ENCODE results near the gene ANKFY1. TPM values are rescaled to one million over a fixed set of nuclear protein-coding genes. Genes with fewer than 3 reads are reported as not detected.

The ANKFY1 gene
- total RNA-seq, 5 donors from 2014 or later (not counting 1 experiment from before 2014, with no cell fraction given) = 58.0 to 69.6 (median 67.0) TPM

GRCh38 chr17:4215882-4216570, 47.8 kb downstream of the ANKFY1 start:
- peak overlapping the region; percentile 21 to 46 for H3K27ac Mint-ChIP-seq

GRCh38 chr17:4214157-4214556, 49.6 kb downstream of the ANKFY1 start:
- no peaks in the 10 kb centered on the region for H3K27me3 ChIP-seq (replicated peaks in 1 of 2; ENCODE audit: control insufficient read depth in 2 of 2, extremely low read depth in 1 of 2, insufficient read depth in 2 of 2, low read length in 1 of 2)
- no CpG with 5 or more reads among the region's 6 CpGs for WGBS (ENCODE audit: insufficient coverage)
- Mint-ChIP-seq H3K27ac (no peak overlapping the region), H3K4me1 (peaks cover 6 to 8% (median 7%) of the 10 kb centered on the region in 3 donors), H3K4me3 (no peak overlapping the region), H3K27me3 (no peaks in the 10 kb centered on the region), H3K36me3 (peaks cover 25% of the 10 kb centered on the region), H3K9me3 (no peaks in the 10 kb centered on the region)
- CTCF ChIA-PET = interaction anchor here in 1 of 2 donors (0.7 to 1.0 kb wide), 2 partner anchors 15 to 199 kb away, joined by 3 to 6 read pairs; no protein-coding TSS in a partner anchor
- peaks cover 0 to 4% of the 10 kb centered on the region in 2 experiments for H3K4me1 ChIP-seq (ENCODE audit: control insufficient read depth in 1 of 2, extremely low read depth in 1 of 2, insufficient read depth in 2 of 2, low read length in 2 of 2)
- POLR2A ChIA-PET = no interaction called here
- no peak overlapping the region for H3K4me3 ChIP-seq (ENCODE audit: control insufficient read depth in 1 of 2, extremely low read depth in 1 of 2, low read length in 1 of 2)
- DNase-seq (no peak), ATAC-seq (replicated peaks in 1 of 4) (no peak)
- no peaks in the 10 kb centered on the region for H3K9me3 ChIP-seq
- peaks cover 9 to 14% of the 10 kb centered on the region in 2 donors for H3K36me3 ChIP-seq (ENCODE audit: control insufficient read depth in 2 of 2, extremely low read depth in 1 of 2, insufficient read depth in 1 of 2, low read length in 1 of 2)
- H3K27ac ChIP-seq (ENCODE audit: low read length) = no peak overlapping the region

More at GRCh38 chr17:4215882-4216570, 47.8 kb downstream of the ANKFY1 start:
- peak in 1 of 35 experiments; percentile 8 for DNase-seq
- no peak for ATAC-seq (replicated peaks in 1 of 4)
- Mint-ChIP-seq H3K4me3 (no peak overlapping the region), H3K36me3 (peaks cover 17% of the 10 kb centered on the region), H3K4me1 (peaks cover 6 to 8% (median 7%) of the 10 kb centered on the region in 3 donors), H3K9me3 (no peaks in the 10 kb centered on the region), H3K27me3 (no peaks in the 10 kb centered on the region)
- ChIA-PET CTCF (interaction anchor here (0.5 to 2.8 kb wide), 16 partner anchors 8 to 205 kb away, joined by 3 to 27 read pairs (median 4); partner anchors contain the start of gene ANKFY1 (in 1 of the 2)), POLR2A (no interaction called here)
- H3K4me3 ChIP-seq (ENCODE audit: control insufficient read depth in 1 of 2, extremely low read depth in 1 of 2, low read length in 1 of 2) = no peak overlapping the region
- no peak overlapping the region for H3K27ac ChIP-seq (ENCODE audit: low read length)
- no peaks in the 10 kb centered on the region for H3K9me3 ChIP-seq
- 86% methylated on average over 1 of the region's 6 CpGs for WGBS (ENCODE audit: insufficient coverage)
- no peaks in the 10 kb centered on the region for H3K27me3 ChIP-seq (replicated peaks in 1 of 2; ENCODE audit: control insufficient read depth in 2 of 2, extremely low read depth in 1 of 2, insufficient read depth in 2 of 2, low read length in 1 of 2)
- peaks cover 0 to 4% of the 10 kb centered on the region in 2 experiments for H3K4me1 ChIP-seq (ENCODE audit: control insufficient read depth in 1 of 2, extremely low read depth in 1 of 2, insufficient read depth in 2 of 2, low read length in 2 of 2)
- H3K36me3 ChIP-seq (ENCODE audit: control insufficient read depth in 2 of 2, extremely low read depth in 1 of 2, insufficient read depth in 1 of 2, low read length in 1 of 2) = peaks cover 9 to 13% of the 10 kb centered on the region in 2 donors

GRCh38 chr17:4209611-4210010, 54.2 kb downstream of the ANKFY1 start:
- DNase-seq (no peak), ATAC-seq (replicated peaks in 1 of 4) (no peak)
- H3K36me3 ChIP-seq (ENCODE audit: control insufficient read depth in 2 of 2, extremely low read depth in 1 of 2, insufficient read depth in 1 of 2, low read length in 1 of 2) = peaks cover 17 to 42% of the 10 kb centered on the region in 2 donors
- Mint-ChIP-seq H3K9me3 (no peaks in the 10 kb centered on the region), H3K4me1 (peaks cover 6 to 9% (median 7%) of the 10 kb centered on the region in 3 donors), H3K27me3 (no peaks in the 10 kb centered on the region), H3K27ac (no peak overlapping the region), H3K4me3 (no peak overlapping the region), H3K36me3 (peaks cover 52% of the 10 kb centered on the region)
- H3K27me3 ChIP-seq (replicated peaks in 1 of 2; ENCODE audit: control insufficient read depth in 2 of 2, extremely low read depth in 1 of 2, insufficient read depth in 2 of 2, low read length in 1 of 2) = no peaks in the 10 kb centered on the region
- H3K4me1 ChIP-seq (ENCODE audit: control insufficient read depth in 1 of 2, extremely low read depth in 1 of 2, insufficient read depth in 2 of 2, low read length in 2 of 2) = peaks cover 0 to 7% of the 10 kb centered on the region in 2 experiments
- WGBS (ENCODE audit: insufficient coverage) = 100% methylated on average over 4 of the region's 7 CpGs
- H3K9me3 ChIP-seq = no peaks in the 10 kb centered on the region
- CTCF ChIA-PET = interaction anchor here in 1 of 2 donors (0.9 kb wide), 1 partner anchor 10 kb away, joined by 3 read pairs; no protein-coding TSS in a partner anchor
- no peak overlapping the region for H3K4me3 ChIP-seq (ENCODE audit: control insufficient read depth in 1 of 2, extremely low read depth in 1 of 2, low read length in 1 of 2)
- POLR2A ChIA-PET = no interaction called here
- no peak overlapping the region for H3K27ac ChIP-seq (ENCODE audit: low read length)

GRCh38 chr17:4208238-4208637, 55.5 kb downstream of the ANKFY1 start:
- no peak for DNase-seq
- POLR2A ChIA-PET = interaction anchor here in 1 of 2 donors (0.6 kb wide), 1 partner anchor 1513 kb away, joined by 4 read pairs; no protein-coding TSS in a partner anchor
- 100% methylated on average over 2 of the region's 4 CpGs for WGBS (ENCODE audit: insufficient coverage)

GRCh38 chr17:4206962-4207361, 56.8 kb downstream of the ANKFY1 start:
- Mint-ChIP-seq H3K27me3 (no peaks in the 10 kb centered on the region), H3K27ac (peak overlapping the region in 1 of 2 donors; percentile 67), H3K36me3 (peaks cover 51% of the 10 kb centered on the region), H3K4me3 (no peak overlapping the region), H3K4me1 (peaks cover 6 to 7% (median 7%) of the 10 kb centered on the region in 3 donors), H3K9me3 (no peaks in the 10 kb centered on the region)
- peaks cover 0 to 7% of the 10 kb centered on the region in 2 experiments for H3K4me1 ChIP-seq (ENCODE audit: control insufficient read depth in 1 of 2, extremely low read depth in 1 of 2, insufficient read depth in 2 of 2, low read length in 2 of 2)
- 20% methylated on average over 1 of the region's 10 CpGs for WGBS (ENCODE audit: insufficient coverage)
- no peaks in the 10 kb centered on the region for H3K9me3 ChIP-seq
- CTCF ChIA-PET = no interaction called here
- POLR2A ChIA-PET = interaction anchor here in 1 of 2 donors (0.7 kb wide), 1 partner anchor 63 kb away, joined by 3 read pairs; no protein-coding TSS in a partner anchor
- ATAC-seq (replicated peaks in 1 of 4) (no peak), DNase-seq (peak in 1 of 35 experiments; percentile 4)
- H3K27me3 ChIP-seq (replicated peaks in 1 of 2; ENCODE audit: control insufficient read depth in 2 of 2, extremely low read depth in 1 of 2, insufficient read depth in 2 of 2, low read length in 1 of 2) = no peaks in the 10 kb centered on the region
- H3K27ac ChIP-seq (ENCODE audit: low read length) = no peak overlapping the region
- peaks cover 8 to 53% of the 10 kb centered on the region in 2 donors for H3K36me3 ChIP-seq (ENCODE audit: control insufficient read depth in 2 of 2, extremely low read depth in 1 of 2, insufficient read depth in 1 of 2, low read length in 1 of 2)
- H3K4me3 ChIP-seq (ENCODE audit: control insufficient read depth in 1 of 2, extremely low read depth in 1 of 2, low read length in 1 of 2) = no peak overlapping the region

More at GRCh38 chr17:4208238-4208637, 55.5 kb downstream of the ANKFY1 start:
- ATAC-seq (replicated peaks in 1 of 4) = no peak
- H3K27ac ChIP-seq (ENCODE audit: low read length) = no peak overlapping the region
- CTCF ChIA-PET = no interaction called here
- Mint-ChIP-seq H3K9me3 (no peaks in the 10 kb centered on the region), H3K36me3 (peaks cover 54% of the 10 kb centered on the region), H3K4me1 (peaks cover 6 to 9% (median 7%) of the 10 kb centered on the region in 3 donors), H3K4me3 (no peak overlapping the region), H3K27me3 (no peaks in the 10 kb centered on the region), H3K27ac (no peak overlapping the region)
- H3K36me3 ChIP-seq (ENCODE audit: control insufficient read depth in 2 of 2, extremely low read depth in 1 of 2, insufficient read depth in 1 of 2, low read length in 1 of 2) = peaks cover 16 to 50% of the 10 kb centered on the region in 2 donors
- H3K4me1 ChIP-seq (ENCODE audit: control insufficient read depth in 1 of 2, extremely low read depth in 1 of 2, insufficient read depth in 2 of 2, low read length in 2 of 2) = peaks cover 0 to 7% of the 10 kb centered on the region in 2 experiments
- no peaks in the 10 kb centered on the region for H3K27me3 ChIP-seq (replicated peaks in 1 of 2; ENCODE audit: control insufficient read depth in 2 of 2, extremely low read depth in 1 of 2, insufficient read depth in 2 of 2, low read length in 1 of 2)
- no peak overlapping the region for H3K4me3 ChIP-seq (ENCODE audit: control insufficient read depth in 1 of 2, extremely low read depth in 1 of 2, low read length in 1 of 2)
- no peaks in the 10 kb centered on the region for H3K9me3 ChIP-seq

- no peak overlapping the region for H3K27ac Mint-ChIP-seq
- Histone ChIP-seq H3K27ac (ENCODE audit: low read length) (no peak overlapping the region), H3K4me3 (ENCODE audit: control insufficient read depth in 1 of 2, extremely low read depth in 1 of 2, low read length in 1 of 2) (no peak overlapping the region), H3K36me3 (ENCODE audit: control insufficient read depth in 2 of 2, extremely low read depth in 1 of 2, insufficient read depth in 1 of 2, low read length in 1 of 2) (peaks cover 11 to 59% of the 10 kb centered on the region in 2 donors), H3K27me3 (replicated peaks in 1 of 2; ENCODE audit: control insufficient read depth in 2 of 2, extremely low read depth in 1 of 2, insufficient read depth in 2 of 2, low read length in 1 of 2) (no peaks in the 10 kb centered on the region), H3K9me3 (no peaks in the 10 kb centered on the region), H3K4me1 (ENCODE audit: control insufficient read depth in 1 of 2, extremely low read depth in 1 of 2, insufficient read depth in 2 of 2, low read length in 2 of 2) (peaks cover 0 to 7% of the 10 kb centered on the region in 2 experiments)
- ChIA-PET POLR2A (no interaction called here), CTCF (interaction anchor here (0.6 to 0.7 kb wide), 4 partner anchors 41 to 467 kb away, joined by 3 to 5 read pairs (median 3); no protein-coding TSS in a partner anchor)
- no peak for DNase-seq
- H3K36me3 Mint-ChIP-seq = peaks cover 59% of the 10 kb centered on the region
- H3K9me3 Mint-ChIP-seq = no peaks in the 10 kb centered on the region
- H3K27me3 Mint-ChIP-seq = no peaks in the 10 kb centered on the region
- peaks cover 6 to 7% (median 7%) of the 10 kb centered on the region in 3 donors for H3K4me1 Mint-ChIP-seq
- no peak overlapping the region for H3K4me3 Mint-ChIP-seq
- no peak for ATAC-seq (replicated peaks in 1 of 4)
- WGBS (ENCODE audit: insufficient coverage) = 93% methylated on average over 3 of the region's 4 CpGs
Measured at GRCh38 chr17:4205917-4206316, 57.9 kb downstream of the ANKFY1 start.
